ENCODE results near the gene CDH13. TPM values are rescaled to one million over a fixed set of nuclear protein-coding genes. Genes with fewer than 3 reads are reported as not detected.

The CDH13 gene
- total and polyA plus RNA-seq, 9 donors, result 1.9 to 34.2 (median 4.8) TPM

- intact Hi-C loops (cut with DNase I), result no loop called here
- Histone ChIP-seq H3K27me3 (no peaks in the 10 kb centered on the region), H3K36me3 (no peaks in the 10 kb centered on the region), H3K4me1 (ENCODE audit: insufficient read depth) (peaks cover 2% of the 10 kb centered on the region), H3K27ac (no peak overlapping the region), H3K4me3 (no peak overlapping the region), H3K9me3 (no peaks in the 10 kb centered on the region)
- WGBS, 3 donors, result 86 to 91% (median 90%) methylated on average over 7 of the region's 7 CpGs
- TF ChIP-seq CTCF (IDR thresholded peaks at IDR 0.05) (no peak), POLR2A (IDR thresholded peaks at IDR 0.05) (no peak), EP300 (IDR thresholded peaks at IDR 0.05) (no peak)
- DNase-seq, result no peak
Measured at GRCh38 chr16:83138512-83138911, 511.7 kb downstream of the CDH13 start.

- Histone ChIP-seq H3K27ac (no peak overlapping the region), H3K9me3 (no peaks in the 10 kb centered on the region), H3K4me1 (ENCODE audit: insufficient read depth) (peaks cover 2% of the 10 kb centered on the region), H3K4me3 (no peak overlapping the region), H3K27me3 (no peaks in the 10 kb centered on the region), H3K36me3 (no peaks in the 10 kb centered on the region)
- TF ChIP-seq POLR2A (IDR thresholded peaks at IDR 0.05) (no peak), CTCF (IDR thresholded peaks at IDR 0.05) (no peak), EP300 (IDR thresholded peaks at IDR 0.05) (no peak)
- no peak for DNase-seq
- intact Hi-C loops (cut with DNase I), result no loop called here
- 66 to 78% (median 67%) methylated on average over 8 of the region's 8 CpGs for WGBS, 3 donors
Measured at GRCh38 chr16:83138976-83139690, 512.4 kb downstream of the CDH13 start.

- no peak for DNase-seq
- Histone ChIP-seq H3K4me1 (ENCODE audit: insufficient read depth) (no peaks in the 10 kb centered on the region), H3K36me3 (no peaks in the 10 kb centered on the region), H3K27ac (no peak overlapping the region), H3K4me3 (no peak overlapping the region), H3K27me3 (no peaks in the 10 kb centered on the region), H3K9me3 (no peaks in the 10 kb centered on the region)
- WGBS, 3 donors, result 11 to 29% (median 13%) methylated on average over 8 of the region's 8 CpGs
- TF ChIP-seq CTCF (IDR thresholded peaks at IDR 0.05), result no peak
- no peak for TF ChIP-seq POLR2A (IDR thresholded peaks at IDR 0.05)
- no peak for TF ChIP-seq EP300 (IDR thresholded peaks at IDR 0.05)
- intact Hi-C loops (cut with DNase I), result no loop called here
Measured at GRCh38 chr16:83143788-83144187, 517.0 kb downstream of the CDH13 start.

GRCh38 chr16:83145297-83145696 is 518.5 kb downstream of the CDH13 start:
- no peak for TF ChIP-seq CTCF (IDR thresholded peaks at IDR 0.05)
- TF ChIP-seq EP300 (IDR thresholded peaks at IDR 0.05), result no peak
- no peak for TF ChIP-seq POLR2A (IDR thresholded peaks at IDR 0.05)
- no peaks in the 10 kb centered on the region for H3K9me3 ChIP-seq
- DNase-seq, result no peak

More at GRCh38 chr16:83145297-83145696, 518.5 kb downstream of the CDH13 start:
- WGBS, 3 donors, result 83 to 94% (median 88%) methylated on average over 5 of the region's 5 CpGs
- H3K4me1 ChIP-seq (ENCODE audit: insufficient read depth), result no peaks in the 10 kb centered on the region
- H3K36me3 ChIP-seq, result no peaks in the 10 kb centered on the region
- H3K27me3 ChIP-seq, result no peaks in the 10 kb centered on the region
- H3K4me3 ChIP-seq, result no peak overlapping the region
- no peak overlapping the region for H3K27ac ChIP-seq
- intact Hi-C loops (cut with DNase I), result no loop called here
